AG04450 (cell line): ENCODE results near the gene KIF23. TPM values are rescaled to one million over a fixed set of nuclear protein-coding genes. Genes with fewer than 3 reads are reported as not detected.

Source experiments
- CTCF ChIA-PET: fragments of 300-600, 350-600 bp; formaldehyde crosslinking; extraction: SDS; loops from one replicate; lab custom pipeline; 2022; ENCODE audit warnings: antibody characterized with exemption, inconsistent platforms; lab: Charles Lee
- POLR2A ChIA-PET: fragments of 350-600 bp; formaldehyde crosslinking; extraction: SDS; loops from one replicate; lab custom pipeline; 2021; ENCODE audit warnings: antibody characterized with exemption, inconsistent platforms; lab: Yijun Ruan, JAX
- DNase-seq: peaks from one replicate; pipeline ENCODE4 v3.0.0-alpha.2; 2011; ENCODE audit warnings: low read depth, low spot score
- H3K27ac ChIP-seq: one replicate; pipeline ENCODE4 v1.5.1; 2012; ENCODE audit warnings: low read depth, low read length, control low read depth
- H3K27me3 ChIP-seq: one replicate; pipeline ENCODE4 v1.6.0; 2012; ENCODE audit warnings: low read length; ENCODE audit not compliant: control insufficient read depth, insufficient read depth
- H3K4me3 ChIP-seq: 2 replicates; pipeline ENCODE4 v1.5.1; 2011; ENCODE audit warnings: mild to moderate bottlenecking, low read depth, low read length, control low read depth
- H3K9me3 ChIP-seq: 2 replicates; pipeline ENCODE4 v1.5.1; 2012; ENCODE audit warnings: low read length; ENCODE audit not compliant: control insufficient read depth, insufficient read depth
- polyA plus RNA-seq: library from polyadenylated mRNA; depleted of rRNA; stranded (reverse); fragments of >200 nt; gene quantifications from 2 replicates; pipeline ENCODE4 v1.2.3, GENCODE V29; 2011
- TF ChIP-seq, protein P1 (sequence below): IDR thresholded peaks from 2 replicates; pipeline ENCODE4 v1.5.1; 2011; ENCODE audit warnings: low read depth, low read length, control low read depth, inconsistent platforms

Gene KIF23
- polyA plus RNA-seq, 1 experiment, result 20.0 TPM

DNA sequence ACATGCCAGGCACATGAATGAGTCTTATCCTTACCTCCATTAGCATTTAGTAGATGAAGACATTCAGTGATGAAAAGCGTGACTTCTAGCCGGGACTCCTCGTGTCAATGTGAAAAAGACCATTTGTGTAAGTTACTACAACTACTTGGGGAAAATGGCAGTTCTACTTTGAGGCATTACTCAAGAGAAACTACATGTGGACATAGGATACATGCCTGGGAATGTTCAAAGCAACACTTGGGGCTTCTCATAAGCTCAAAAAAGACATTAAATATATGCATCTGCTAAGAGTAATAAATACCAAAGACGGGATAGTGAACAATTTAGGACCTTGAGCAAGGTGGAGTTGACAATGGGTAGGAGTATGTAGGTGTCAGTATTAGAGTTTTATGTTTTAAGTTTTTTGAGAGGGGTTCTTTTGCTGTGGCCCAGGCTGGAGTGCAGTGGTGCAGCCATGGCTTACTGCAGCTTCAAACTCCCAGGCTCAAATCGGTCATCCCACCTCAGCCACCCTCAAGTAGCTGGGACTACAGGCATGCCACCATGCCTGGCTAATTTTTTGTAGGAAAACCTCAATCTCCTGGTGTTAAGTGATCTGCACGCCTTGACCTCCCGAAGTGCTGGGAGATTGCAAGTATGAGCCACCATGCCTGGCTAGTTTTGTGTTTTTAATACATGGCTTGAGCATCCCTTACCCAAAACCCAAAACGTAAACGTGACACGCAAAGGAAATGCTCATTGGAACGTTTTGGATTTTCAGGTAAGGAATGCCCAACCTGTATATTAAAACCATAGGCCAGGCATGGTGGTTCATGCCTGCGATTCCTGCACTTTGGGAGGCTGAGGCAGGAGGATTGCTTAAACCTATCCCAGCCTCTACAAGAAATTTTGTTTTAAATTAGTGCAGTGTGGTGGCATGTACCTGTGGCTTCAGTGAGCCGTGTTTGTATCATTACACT is 42.3 kb downstream of the KIF23 start:
- no peak for DNase-seq
- CTCF ChIA-PET, result interaction anchor here (0.9 kb wide), 1 partner anchor 10 kb away, joined by 3 read pairs; no protein-coding TSS in a partner anchor
- POLR2A ChIA-PET, result no interaction called here
- Histone ChIP-seq H3K27me3 (no peaks in the 10 kb centered on the region), H3K9me3 (no peaks in the 10 kb centered on the region; the same call in 1 of the 2 replicates), H3K4me3 (no peak overlapping the region), H3K27ac (no peak overlapping the region)
- TF ChIP-seq, protein P1, sequence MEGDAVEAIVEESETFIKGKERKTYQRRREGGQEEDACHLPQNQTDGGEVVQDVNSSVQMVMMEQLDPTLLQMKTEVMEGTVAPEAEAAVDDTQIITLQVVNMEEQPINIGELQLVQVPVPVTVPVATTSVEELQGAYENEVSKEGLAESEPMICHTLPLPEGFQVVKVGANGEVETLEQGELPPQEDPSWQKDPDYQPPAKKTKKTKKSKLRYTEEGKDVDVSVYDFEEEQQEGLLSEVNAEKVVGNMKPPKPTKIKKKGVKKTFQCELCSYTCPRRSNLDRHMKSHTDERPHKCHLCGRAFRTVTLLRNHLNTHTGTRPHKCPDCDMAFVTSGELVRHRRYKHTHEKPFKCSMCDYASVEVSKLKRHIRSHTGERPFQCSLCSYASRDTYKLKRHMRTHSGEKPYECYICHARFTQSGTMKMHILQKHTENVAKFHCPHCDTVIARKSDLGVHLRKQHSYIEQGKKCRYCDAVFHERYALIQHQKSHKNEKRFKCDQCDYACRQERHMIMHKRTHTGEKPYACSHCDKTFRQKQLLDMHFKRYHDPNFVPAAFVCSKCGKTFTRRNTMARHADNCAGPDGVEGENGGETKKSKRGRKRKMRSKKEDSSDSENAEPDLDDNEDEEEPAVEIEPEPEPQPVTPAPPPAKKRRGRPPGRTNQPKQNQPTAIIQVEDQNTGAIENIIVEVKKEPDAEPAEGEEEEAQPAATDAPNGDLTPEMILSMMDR, result no peak

DNA sequence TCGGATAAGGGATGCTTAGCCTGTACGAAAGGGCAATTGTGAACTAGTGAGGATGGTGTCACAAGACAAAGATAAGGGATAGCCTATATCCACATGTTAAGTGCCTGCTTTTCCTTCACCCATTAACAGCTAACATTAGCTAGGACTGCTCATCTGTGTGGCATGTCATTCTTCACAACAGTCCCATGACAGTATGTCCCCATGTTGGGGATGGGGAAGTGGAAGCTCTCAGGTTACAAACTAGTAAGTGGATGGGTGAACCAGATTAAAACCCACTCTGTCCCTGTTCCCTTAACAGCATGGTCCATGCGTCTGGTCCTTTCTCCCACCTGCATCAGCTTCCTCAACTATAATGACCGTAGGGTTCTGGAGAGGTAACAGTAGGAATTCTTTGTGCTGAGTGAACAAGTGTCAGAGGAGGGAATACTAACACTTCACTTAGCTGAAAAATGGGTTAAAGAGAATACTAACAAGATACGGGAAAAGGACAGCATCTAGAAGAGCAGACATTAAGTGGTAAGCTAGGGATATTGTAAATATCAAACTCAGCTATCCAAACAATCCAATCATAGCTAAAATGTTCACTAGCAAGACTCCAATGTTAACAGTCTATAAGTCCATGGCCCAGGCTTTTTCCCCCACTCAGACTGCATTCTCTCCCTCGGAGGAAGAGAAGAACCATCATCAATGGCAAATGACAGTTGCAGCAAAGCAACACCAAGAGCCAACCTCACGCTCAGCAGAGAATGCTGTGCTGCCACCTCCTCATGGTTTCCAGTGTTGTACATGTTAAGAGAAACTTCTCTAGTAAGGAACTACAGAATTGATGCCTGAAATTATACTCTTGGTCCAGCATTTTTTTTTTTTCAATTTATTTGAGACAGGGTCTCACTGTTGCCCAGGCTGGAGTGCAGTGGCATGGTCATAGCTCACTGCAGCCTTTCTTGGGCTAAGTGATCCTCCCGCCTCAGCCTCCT is 43.4 kb downstream of the KIF23 start:
- Histone ChIP-seq H3K9me3 (peaks cover 3% of the 10 kb centered on the region; the same call in 1 of the 2 replicates), H3K27ac (peak overlapping the region; percentile 31), H3K4me3 (no peak overlapping the region), H3K27me3 (no peaks in the 10 kb centered on the region)
- ChIA-PET CTCF (interaction anchor here (0.7 to 1.0 kb wide), 3 partner anchors 8 to 18 kb away, joined by 3 to 4 read pairs (median 3); no protein-coding TSS in a partner anchor), POLR2A (interaction anchor here (1.0 kb wide), 1 partner anchor 43 kb away, joined by 6 read pairs; the partner anchor contains the start of gene KIF23)
- TF ChIP-seq, protein P1, result no peak
- DNase-seq, result no peak

DNA sequence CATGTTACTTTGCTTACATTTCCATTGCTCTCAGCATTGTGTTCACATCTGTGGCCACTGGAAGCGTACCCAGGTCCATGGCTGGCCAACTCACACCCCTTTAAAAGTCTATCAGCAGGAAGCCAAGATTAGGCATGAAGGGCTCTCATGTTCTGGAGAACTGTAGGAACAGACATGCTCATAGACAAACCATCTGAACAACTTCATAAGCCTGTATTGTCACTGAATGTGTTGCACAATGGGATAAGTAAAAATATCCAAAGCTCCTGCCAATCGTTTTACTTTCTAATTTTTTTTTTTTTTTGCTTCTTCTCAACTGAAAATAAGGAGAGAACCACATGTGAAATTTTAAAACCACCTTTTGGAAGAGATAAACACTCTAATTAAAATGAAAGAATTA is 44.9 kb downstream of the KIF23 start:
- H3K9me3 ChIP-seq, result peaks cover 3% of the 10 kb centered on the region; the same call in 1 of the 2 replicates
- H3K27ac ChIP-seq, result no peak overlapping the region
- TF ChIP-seq, protein P1, result no peak
- DNase-seq, result no peak
- no peaks in the 10 kb centered on the region for H3K27me3 ChIP-seq
- ChIA-PET POLR2A (no interaction called here), CTCF (interaction anchor here (0.8 kb wide), 1 partner anchor 427 kb away, joined by 3 read pairs; no protein-coding TSS in a partner anchor)
- no peak overlapping the region for H3K4me3 ChIP-seq

DNA sequence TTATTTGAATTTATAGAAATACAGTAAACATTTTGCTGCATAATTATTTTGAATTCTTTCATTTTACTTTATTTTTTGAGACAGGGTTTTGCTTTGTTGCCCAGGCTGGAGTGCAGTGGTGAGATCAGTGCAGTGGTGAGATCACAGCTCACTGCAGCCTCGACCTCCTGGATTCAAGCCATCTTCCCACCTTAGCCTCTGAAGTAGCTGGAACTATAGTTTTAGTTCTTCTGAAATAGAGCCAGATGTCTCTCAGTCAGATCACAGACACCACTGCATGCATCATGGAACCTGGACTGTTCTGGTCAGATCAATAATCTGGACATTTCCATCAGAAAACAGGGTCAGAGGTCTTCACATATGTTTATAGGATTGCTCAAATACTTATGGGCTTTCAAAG is 46.3 kb downstream of the KIF23 start:
- POLR2A ChIA-PET, result no interaction called here
- Histone ChIP-seq H3K27me3 (no peaks in the 10 kb centered on the region), H3K4me3 (no peak overlapping the region), H3K9me3 (peaks cover 3% of the 10 kb centered on the region; the same call in 1 of the 2 replicates), H3K27ac (no peak overlapping the region)
- CTCF ChIA-PET, result no interaction called here
- DNase-seq, result no peak
- TF ChIP-seq, protein P1, result no peak
